H1 (cell line): ENCODE measurements around the gene MYCBP2. TPM values are rescaled to one million over a fixed set of nuclear protein-coding genes. Genes with fewer than 3 reads are reported as not detected.

ENCODE experiments used
- BACH1 ChIP-seq: IDR thresholded peaks from 2 replicates; pipeline ENCODE4 v1.6.1; 2012; ENCODE audit warnings: low read length, improper control_type of control experiment
- CBX5 ChIP-seq: fragments of 300-800, 300-1000 bp; sonication (generic); IDR thresholded peaks from 2 replicates; pipeline ENCODE4 v1.7.1; 2016; ENCODE audit warnings: antibody characterized with exemption, low read length, low read depth
- HDAC2 ChIP-seq, 2 experiments: fragments of 300-600 bp in 1 of 2; sonication (generic) in 1 of 2; IDR thresholded peaks; 2 replicates each; pipeline ENCODE4 v1.6.1; 2011 to 2012; ENCODE audit warnings: low read depth in 2 of 2, low read length in 2 of 2, mild to moderate bottlenecking in 2 of 2, moderate library complexity in 2 of 2, borderline replicate concordance in 1 of 2, inconsistent platforms in 1 of 2
- JUN ChIP-seq: IDR thresholded peaks from 2 replicates; pipeline ENCODE4 v1.6.1; 2011; ENCODE audit warnings: low read depth, mild to moderate bottlenecking, improper control_type of control experiment, low read length
- SAP30 ChIP-seq: fragments of 300-600 bp; sonication (generic); IDR thresholded peaks from 2 replicates; pipeline ENCODE4 v1.7.1; 2012; ENCODE audit warnings: low read length, moderate library complexity, mild to moderate bottlenecking, inconsistent platforms; ENCODE audit not compliant: insufficient read depth, insufficient replicate concordance
- SIN3A ChIP-seq, 2 experiments: IDR thresholded peaks in 1 of 2; conservative IDR thresholded peaks in 1 of 2; 2 replicates each; pipeline ENCODE4 v1.6.1; 2011 to 2012; ENCODE audit warnings: low read length in 2 of 2, improper control_type of control experiment in 1 of 2, low read depth in 1 of 2, mild to moderate bottlenecking in 1 of 2
- YY1 ChIP-seq: IDR thresholded peaks from 2 replicates; pipeline ENCODE4 v1.6.1; 2011; ENCODE audit warnings: low read depth, mild to moderate bottlenecking, low read length
- polyA plus RNA-seq, 7 experiments: library from polyadenylated mRNA; depleted of rRNA in 3 of 7; stranded (reverse) in 5 of 7; unstranded in 2 of 7; fragments of >200 nt in 5 of 7; fragments of 200-250 nt in 2 of 7; gene quantifications; 1 replicate in 5 of 7; 2 replicates in 1 of 7; 4 replicates in 1 of 7; pipeline versions ENCODE4 v1.2.1 to v1.2.3, GENCODE V29; 2011 to 2013; ENCODE audit warnings: missing spikeins in 2 of 7, mixed read lengths in 2 of 7
- total RNA-seq: library from RNA; stranded (reverse); fragmentation: NEBNext Ultra II Directional; extraction: Animal tissue kit (Norgen Biotek cat#: 25700); gene quantifications from 2 replicates; pipeline ENCODE4 v1.2.1, GENCODE V29; 2021
- TF ChIP-seq, protein P1 (sequence below): fragments of 300-600 bp; sonication (generic); IDR thresholded peaks from 2 replicates; pipeline ENCODE4 v1.7.1; 2012; ENCODE audit warnings: low read length, moderate library complexity, mild to moderate bottlenecking, inconsistent platforms; ENCODE audit not compliant: insufficient replicate concordance
- TF ChIP-seq, protein P2 (sequence below): IDR thresholded peaks from 2 replicates; pipeline ENCODE4 v1.6.1; 2012; ENCODE audit warnings: inconsistent platforms
- TF ChIP-seq, protein P3 (sequence below): IDR thresholded peaks from 2 replicates; pipeline ENCODE4 v1.6.1; 2011; ENCODE audit warnings: low read depth, mild to moderate bottlenecking, low read length; ENCODE audit not compliant: insufficient read depth

Gene MYCBP2
- total and polyA plus RNA-seq, 2 of the 8 experiments (the other 6 are each of a cell fraction or from before 2014, with no cell fraction given), result 19.0 to 52.1 TPM

DNA sequence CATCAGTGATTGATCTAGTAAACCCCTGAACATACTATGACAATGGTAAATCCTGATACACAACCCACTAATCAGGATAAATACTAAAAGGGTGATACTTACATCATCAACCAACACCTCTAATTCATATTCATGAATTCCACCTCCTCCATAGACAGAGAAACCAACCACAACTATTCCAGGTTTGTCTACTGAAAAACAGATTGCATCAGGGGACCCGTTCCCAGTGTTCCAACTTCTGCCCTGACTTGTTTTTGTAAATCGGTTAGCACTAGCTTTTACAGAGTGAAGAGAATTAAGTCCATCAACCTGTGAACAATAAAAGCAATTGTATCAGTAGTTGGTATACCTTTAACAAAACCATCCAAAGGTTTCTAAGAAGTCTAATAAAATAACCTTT is 149.2 kb downstream of the MYCBP2 start (continued):
- TF ChIP-seq, protein P1, sequence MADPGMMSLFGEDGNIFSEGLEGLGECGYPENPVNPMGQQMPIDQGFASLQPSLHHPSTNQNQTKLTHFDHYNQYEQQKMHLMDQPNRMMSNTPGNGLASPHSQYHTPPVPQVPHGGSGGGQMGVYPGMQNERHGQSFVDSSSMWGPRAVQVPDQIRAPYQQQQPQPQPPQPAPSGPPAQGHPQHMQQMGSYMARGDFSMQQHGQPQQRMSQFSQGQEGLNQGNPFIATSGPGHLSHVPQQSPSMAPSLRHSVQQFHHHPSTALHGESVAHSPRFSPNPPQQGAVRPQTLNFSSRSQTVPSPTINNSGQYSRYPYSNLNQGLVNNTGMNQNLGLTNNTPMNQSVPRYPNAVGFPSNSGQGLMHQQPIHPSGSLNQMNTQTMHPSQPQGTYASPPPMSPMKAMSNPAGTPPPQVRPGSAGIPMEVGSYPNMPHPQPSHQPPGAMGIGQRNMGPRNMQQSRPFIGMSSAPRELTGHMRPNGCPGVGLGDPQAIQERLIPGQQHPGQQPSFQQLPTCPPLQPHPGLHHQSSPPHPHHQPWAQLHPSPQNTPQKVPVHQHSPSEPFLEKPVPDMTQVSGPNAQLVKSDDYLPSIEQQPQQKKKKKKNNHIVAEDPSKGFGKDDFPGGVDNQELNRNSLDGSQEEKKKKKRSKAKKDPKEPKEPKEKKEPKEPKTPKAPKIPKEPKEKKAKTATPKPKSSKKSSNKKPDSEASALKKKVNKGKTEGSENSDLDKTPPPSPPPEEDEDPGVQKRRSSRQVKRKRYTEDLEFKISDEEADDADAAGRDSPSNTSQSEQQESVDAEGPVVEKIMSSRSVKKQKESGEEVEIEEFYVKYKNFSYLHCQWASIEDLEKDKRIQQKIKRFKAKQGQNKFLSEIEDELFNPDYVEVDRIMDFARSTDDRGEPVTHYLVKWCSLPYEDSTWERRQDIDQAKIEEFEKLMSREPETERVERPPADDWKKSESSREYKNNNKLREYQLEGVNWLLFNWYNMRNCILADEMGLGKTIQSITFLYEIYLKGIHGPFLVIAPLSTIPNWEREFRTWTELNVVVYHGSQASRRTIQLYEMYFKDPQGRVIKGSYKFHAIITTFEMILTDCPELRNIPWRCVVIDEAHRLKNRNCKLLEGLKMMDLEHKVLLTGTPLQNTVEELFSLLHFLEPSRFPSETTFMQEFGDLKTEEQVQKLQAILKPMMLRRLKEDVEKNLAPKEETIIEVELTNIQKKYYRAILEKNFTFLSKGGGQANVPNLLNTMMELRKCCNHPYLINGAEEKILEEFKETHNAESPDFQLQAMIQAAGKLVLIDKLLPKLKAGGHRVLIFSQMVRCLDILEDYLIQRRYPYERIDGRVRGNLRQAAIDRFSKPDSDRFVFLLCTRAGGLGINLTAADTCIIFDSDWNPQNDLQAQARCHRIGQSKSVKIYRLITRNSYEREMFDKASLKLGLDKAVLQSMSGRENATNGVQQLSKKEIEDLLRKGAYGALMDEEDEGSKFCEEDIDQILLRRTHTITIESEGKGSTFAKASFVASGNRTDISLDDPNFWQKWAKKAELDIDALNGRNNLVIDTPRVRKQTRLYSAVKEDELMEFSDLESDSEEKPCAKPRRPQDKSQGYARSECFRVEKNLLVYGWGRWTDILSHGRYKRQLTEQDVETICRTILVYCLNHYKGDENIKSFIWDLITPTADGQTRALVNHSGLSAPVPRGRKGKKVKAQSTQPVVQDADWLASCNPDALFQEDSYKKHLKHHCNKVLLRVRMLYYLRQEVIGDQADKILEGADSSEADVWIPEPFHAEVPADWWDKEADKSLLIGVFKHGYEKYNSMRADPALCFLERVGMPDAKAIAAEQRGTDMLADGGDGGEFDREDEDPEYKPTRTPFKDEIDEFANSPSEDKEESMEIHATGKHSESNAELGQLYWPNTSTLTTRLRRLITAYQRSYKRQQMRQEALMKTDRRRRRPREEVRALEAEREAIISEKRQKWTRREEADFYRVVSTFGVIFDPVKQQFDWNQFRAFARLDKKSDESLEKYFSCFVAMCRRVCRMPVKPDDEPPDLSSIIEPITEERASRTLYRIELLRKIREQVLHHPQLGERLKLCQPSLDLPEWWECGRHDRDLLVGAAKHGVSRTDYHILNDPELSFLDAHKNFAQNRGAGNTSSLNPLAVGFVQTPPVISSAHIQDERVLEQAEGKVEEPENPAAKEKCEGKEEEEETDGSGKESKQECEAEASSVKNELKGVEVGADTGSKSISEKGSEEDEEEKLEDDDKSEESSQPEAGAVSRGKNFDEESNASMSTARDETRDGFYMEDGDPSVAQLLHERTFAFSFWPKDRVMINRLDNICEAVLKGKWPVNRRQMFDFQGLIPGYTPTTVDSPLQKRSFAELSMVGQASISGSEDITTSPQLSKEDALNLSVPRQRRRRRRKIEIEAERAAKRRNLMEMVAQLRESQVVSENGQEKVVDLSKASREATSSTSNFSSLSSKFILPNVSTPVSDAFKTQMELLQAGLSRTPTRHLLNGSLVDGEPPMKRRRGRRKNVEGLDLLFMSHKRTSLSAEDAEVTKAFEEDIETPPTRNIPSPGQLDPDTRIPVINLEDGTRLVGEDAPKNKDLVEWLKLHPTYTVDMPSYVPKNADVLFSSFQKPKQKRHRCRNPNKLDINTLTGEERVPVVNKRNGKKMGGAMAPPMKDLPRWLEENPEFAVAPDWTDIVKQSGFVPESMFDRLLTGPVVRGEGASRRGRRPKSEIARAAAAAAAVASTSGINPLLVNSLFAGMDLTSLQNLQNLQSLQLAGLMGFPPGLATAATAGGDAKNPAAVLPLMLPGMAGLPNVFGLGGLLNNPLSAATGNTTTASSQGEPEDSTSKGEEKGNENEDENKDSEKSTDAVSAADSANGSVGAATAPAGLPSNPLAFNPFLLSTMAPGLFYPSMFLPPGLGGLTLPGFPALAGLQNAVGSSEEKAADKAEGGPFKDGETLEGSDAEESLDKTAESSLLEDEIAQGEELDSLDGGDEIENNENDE, result no peak
- TF ChIP-seq JUN, result no peak
- TF ChIP-seq, protein P2, sequence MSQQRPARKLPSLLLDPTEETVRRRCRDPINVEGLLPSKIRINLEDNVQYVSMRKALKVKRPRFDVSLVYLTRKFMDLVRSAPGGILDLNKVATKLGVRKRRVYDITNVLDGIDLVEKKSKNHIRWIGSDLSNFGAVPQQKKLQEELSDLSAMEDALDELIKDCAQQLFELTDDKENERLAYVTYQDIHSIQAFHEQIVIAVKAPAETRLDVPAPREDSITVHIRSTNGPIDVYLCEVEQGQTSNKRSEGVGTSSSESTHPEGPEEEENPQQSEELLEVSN, result no peak
- no peak for TF ChIP-seq HDAC2 (IDR thresholded peaks at IDR 0.05; ENCODE audit: borderline replicate concordance in 1 of 2, low read depth in 2 of 2, low read length in 2 of 2)
- TF ChIP-seq YY1, result no peak
- TF ChIP-seq SIN3A (conservative IDR thresholded peaks at IDR 0.05 in 1 of 2, IDR thresholded peaks at IDR 0.05 in 1 of 2; ENCODE audit: low read depth in 1 of 2, low read length in 2 of 2), result no peak
- no peak for TF ChIP-seq SAP30
- TF ChIP-seq, protein P3, sequence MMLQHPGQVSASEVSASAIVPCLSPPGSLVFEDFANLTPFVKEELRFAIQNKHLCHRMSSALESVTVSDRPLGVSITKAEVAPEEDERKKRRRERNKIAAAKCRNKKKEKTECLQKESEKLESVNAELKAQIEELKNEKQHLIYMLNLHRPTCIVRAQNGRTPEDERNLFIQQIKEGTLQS, result no peak
- TF ChIP-seq BACH1, result no peak
- no peak for TF ChIP-seq CBX5
